NCI-H446 treated with DMSO at 0.1 percent for 48 hours (cell line): ENCODE data around the gene RBM17.
"Not testable (repeated sequence)": the region's sequence is repeated elsewhere in the genome, so short reads cannot be mapped to it uniquely, and the experiment has no call there.

ENCODE experiments used
- DNase-seq: peaks from one replicate; lab custom pipeline; 2025; lab: John Stamatoyannopoulos, UW

RBM17 gene

DNA sequence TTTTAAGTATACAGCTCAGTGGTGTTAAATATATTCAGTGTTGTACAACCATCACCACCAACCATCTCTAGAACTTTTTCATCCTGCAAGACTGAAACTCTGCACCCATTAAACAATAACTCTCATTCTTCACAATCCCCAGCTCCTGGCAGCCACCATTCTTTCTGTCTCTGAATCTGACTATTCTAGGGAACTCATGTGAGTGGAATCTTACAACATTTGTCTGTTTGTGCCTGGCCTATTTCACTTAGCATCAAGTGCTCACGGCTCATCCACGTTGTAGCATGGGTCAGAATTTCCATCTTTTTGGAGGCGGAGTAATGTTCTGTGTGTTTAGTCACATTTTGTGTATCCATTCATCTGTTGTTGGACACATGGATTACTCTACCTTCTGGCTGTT is 73.1 kb downstream of the RBM17 start:
- no peak for DNase-seq

DNA sequence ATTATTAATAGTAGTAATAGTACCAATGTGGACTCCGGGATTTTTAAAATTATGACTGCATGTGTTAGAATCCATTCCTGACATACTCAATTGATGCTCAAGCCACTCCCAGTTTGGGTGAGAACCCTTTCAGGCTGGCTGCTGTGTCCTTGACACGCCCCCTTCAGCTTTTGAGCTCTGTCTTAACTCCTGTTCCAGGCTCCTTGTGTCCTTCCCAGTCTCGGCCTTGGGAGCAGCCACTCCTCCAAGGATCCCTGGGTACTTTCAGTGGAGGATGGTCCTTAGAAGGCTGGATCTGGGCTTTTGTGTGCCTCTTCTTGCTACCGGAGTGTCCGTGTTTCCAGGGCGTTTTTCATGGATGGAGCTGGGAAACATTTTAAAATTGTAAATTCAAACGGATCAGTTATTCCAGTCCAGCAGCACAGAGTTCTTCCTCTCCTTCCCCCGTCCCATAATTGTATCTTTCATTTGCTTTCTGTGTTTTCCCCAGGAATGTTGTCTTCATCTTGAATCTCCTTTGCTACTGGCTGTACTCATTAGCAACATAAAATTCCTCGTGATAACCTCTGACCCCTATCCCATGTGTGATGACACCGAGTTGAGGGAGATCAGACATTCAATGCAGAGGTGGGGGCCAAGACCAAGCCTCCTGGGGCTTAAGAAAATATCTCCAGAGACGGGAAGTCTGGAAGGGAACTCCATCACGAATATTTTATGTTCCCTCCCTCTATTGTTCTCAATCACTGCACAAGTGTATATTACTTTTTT is 73.9 kb downstream of the RBM17 start:
- no peak for DNase-seq

DNA sequence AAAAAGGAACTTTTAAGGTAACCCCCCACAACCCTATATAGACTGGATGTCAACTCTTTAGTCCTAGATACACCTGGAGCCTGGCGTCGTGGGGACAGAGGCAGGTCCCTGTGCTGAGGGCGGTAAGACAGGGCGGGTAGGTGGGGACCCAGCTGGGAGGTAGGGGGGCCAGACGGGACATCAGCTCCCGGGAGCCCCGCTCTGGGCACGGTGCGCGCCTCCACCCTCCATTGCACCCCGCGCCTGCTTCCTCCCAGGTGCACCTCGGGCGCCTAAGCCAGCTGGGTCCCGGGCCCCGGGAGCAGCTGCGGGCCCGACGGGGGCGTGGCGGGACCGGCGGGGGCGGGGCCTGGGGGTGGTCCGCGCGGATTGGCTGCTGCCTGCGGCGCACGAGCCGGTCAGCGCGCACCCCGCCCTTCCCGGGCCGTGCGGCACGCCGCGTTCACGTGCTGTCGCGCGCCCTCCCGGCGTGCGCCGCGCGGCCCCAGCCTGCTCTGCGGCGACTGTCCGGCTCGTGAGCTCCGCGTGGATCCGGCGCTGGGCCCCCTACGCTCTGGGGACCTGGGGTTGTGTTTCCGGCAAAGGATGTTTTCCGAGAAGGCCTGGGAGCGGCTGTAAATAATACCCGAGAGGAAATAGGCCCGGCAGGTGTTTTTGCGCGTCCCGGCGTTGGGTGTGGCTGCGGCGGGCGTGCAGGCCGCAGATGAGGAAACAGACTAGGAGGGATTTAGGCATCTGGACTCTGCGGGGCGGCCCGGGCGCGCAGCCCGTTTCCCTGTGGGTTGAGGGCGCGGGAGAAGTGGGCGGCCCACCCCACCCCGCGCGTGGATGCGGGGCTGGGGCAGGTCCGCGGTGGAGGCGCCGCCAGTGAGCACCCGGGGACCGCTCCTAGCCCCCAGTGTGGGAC is 74.8 kb downstream of the RBM17 start:
- peak; percentile 60 for DNase-seq

DNA sequence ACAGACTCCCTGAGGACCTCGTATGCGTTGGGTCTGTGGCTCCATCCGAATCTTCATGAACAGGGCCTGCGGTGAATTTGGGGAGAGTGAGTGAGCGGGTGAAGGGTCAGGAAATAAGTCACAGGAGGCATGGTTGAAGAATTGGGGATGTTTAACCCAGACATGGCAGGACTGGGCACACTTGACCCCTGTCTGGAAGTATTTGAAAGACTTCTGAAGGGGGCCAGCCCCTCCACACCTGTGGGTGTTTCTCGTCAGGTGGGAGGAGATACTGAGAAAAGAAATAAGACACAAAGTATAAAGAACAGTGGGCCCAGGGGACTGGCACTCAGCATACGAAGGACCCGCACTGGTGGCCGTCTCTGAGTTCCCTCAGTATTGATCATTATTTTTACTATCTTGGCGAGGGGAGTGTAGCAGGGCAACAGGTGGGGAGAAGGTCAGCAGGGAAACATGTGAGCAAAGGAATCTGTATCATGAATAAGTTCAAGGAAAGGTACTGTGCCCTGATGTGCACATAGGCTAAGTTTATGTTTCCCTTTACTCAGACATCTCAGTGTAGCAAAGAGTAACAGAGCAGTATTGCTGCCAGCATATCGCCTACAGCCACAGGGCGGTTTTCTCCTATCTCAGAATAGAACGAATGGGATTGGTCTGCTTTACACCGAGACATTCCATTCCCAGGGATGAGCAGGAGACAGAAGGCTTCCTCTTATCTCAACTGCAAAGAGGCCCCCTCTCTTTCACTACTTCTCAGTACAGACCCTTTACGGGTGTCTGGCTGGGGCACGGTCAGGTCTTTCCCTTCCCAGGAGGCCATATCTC is 75.6 kb downstream of the RBM17 start:
- no peak for DNase-seq

DNA sequence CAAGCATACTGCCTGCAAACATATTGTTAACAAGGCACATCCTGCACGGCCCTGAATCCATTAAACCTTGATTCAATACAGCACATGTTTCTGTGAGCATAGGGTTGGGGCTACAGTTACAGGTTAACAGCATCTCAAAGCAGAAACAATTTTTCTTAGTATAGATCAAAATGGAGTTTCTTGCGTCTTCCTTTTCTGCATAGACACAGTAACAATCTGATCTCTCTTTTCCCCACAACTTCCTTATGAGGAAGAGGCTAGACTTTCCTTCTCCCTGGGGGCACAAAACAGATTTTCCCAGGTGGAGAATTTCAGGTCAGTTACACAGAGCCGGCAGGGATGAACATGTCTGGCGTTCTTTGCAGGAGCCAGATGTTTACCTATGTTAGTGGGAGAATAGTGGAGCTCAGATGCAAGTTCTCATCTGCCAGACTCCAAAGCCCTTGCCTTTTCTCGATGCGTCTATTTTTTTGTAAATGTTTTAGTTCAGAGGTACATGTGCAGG is 76.4 kb downstream of the RBM17 start:
- DNase-seq, result no peak

DNA sequence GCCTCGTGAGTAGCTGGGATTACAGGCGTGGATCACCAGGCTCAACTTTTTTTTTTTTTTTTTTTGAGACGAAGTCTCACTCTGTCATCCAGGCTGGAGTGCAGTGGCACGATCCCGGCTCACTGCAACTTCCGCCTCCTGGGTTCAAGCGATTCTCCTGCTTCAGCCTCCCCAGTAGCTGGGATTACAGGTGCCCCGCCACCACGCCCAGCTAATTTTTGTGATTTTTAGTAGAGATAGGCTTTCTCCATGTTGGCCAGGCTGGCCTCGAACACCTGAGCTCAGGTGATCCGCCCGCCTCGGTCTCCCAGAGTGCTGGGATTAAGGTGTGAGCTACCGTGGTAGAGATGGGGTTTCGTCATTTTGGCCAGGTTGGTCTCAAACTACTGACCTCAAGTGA is 77.1 kb downstream of the RBM17 start:
- not testable (repeated sequence) for DNase-seq
